ENCODE data around the gene HDX.
A peak's percentile ranks its signal among the peaks of the same experiment; 100 is the strongest.
"Not testable (repeated sequence)": the region's sequence is repeated elsewhere in the genome, so short reads cannot be mapped to it uniquely, and the experiment has no call there.

The HDX gene, protein sequence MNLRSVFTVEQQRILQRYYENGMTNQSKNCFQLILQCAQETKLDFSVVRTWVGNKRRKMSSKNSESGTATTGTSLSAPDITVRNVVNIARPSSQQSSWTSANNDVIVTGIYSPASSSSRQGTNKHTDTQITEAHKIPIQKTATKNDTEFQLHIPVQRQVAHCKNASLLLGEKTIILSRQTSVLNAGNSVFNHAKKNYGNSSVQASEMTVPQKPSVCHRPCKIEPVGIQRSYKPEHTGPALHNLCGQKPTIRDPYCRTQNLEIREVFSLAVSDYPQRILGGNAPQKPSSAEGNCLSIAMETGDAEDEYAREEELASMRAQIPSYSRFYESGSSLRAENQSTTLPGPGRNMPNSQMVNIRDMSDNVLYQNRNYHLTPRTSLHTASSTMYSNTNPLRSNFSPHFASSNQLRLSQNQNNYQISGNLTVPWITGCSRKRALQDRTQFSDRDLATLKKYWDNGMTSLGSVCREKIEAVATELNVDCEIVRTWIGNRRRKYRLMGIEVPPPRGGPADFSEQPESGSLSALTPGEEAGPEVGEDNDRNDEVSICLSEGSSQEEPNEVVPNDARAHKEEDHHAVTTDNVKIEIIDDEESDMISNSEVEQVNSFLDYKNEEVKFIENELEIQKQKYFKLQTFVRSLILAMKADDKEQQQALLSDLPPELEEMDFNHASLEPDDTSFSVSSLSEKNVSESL

DNA sequence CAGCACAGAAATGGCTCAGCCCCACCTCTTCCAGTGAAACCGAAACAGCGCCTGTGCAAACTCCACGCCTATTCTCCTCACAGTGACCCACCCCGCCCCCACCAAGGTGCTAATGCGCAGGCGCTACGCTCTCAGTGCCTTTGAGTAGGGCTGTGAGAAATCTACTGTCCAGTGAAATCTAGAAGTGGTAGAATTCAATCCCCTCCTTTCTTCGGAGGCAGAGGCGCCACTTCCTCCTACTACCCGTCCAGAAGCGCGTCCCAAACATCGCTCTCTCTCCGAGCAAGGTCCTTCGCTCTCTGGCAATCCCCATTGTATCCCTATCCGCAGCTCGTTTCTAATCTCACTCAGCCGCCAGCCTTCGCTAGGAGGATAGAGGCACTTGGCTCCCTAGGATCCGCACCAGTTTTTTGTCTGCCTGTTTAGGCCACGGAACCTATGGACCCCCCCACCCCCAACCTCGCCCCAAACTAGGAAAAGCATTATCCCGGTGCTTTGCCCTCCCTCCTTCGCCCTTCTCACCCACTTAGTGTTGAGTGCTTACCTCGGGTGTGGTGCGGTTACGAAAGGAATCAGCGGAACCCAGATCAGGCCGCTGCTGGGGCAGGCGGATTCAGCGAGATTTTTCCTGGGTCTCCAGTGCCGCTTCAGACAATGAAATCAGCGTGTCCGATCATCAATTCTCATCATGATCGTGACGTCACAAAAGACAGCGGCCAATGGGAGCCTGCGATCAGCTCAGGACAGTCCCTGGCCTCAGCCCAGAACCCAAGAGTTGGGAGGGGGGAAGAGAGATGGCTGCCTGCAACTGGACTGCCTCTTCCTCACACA, at the start of gene HDX:
Gene HDX, minus strand, starts transcription at position 656 of the 831 bp plus-strand sequence. CDS start 27,056 bp downstream, outside the sequence.
- DNase-seq (ENCODE audit: low spot score) = peak; percentile 58

DNA sequence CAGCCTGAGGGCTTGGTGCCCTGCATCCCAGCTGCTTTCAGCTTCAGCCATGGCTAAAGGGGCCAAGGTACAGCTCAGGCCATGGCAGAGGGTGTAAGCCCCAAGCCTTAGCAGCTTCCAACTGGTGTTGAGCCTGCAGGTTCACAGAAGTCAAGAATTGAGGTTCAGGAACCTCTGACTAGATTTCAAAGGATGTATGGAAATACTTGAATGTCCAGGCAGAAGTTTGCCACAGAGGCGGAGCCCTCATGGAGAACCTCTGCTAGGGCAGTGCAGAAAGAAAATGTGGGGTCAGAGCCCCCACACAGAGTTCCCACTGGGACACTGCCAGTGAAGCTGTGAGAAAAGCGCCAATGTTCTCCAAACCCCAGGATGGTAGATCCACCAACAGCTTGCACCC, 39.1 kb upstream of the HDX start:
- DNase-seq (ENCODE audit: low spot score) = not testable (repeated sequence)

DNA sequence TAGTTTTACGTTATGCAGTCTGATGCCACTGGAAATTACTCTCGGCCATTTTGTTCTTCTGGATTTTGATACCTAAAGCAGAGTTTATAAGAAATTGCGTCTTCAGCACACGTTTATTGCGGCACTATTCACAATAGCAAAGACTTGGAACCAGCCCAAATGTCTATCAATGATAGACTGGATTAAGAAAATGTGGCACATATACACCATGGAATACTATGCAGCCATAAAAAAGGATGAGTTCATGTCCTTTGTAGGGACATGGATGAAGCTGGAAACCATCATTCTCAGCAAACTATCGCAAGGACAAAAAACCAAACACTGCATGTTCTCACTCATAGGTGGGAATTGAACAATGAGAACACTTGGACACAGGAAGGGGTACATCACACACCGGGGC, 35.4 kb upstream of the HDX start:
- not testable (repeated sequence) for DNase-seq (ENCODE audit: low spot score)

DNA sequence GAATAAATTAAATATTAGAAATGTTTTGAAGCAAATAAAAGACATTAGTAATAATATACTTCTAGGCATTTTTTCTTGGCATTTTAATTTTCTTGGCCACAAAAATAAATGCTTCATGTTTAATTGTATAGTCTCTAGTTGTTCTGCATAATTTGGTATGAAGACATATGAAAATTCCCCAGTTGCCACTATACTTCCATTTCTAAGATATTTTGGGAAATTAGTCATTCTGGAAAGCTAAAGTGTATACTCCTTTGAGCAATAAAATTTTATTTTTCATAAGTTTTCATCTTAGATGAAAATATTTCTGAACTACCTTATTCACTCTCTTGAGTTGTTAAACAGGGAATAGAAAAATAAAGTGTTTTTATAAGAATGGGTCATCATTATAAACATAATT, 13.8 kb downstream of the HDX start:
- no peak for DNase-seq (ENCODE audit: low spot score)

DNA sequence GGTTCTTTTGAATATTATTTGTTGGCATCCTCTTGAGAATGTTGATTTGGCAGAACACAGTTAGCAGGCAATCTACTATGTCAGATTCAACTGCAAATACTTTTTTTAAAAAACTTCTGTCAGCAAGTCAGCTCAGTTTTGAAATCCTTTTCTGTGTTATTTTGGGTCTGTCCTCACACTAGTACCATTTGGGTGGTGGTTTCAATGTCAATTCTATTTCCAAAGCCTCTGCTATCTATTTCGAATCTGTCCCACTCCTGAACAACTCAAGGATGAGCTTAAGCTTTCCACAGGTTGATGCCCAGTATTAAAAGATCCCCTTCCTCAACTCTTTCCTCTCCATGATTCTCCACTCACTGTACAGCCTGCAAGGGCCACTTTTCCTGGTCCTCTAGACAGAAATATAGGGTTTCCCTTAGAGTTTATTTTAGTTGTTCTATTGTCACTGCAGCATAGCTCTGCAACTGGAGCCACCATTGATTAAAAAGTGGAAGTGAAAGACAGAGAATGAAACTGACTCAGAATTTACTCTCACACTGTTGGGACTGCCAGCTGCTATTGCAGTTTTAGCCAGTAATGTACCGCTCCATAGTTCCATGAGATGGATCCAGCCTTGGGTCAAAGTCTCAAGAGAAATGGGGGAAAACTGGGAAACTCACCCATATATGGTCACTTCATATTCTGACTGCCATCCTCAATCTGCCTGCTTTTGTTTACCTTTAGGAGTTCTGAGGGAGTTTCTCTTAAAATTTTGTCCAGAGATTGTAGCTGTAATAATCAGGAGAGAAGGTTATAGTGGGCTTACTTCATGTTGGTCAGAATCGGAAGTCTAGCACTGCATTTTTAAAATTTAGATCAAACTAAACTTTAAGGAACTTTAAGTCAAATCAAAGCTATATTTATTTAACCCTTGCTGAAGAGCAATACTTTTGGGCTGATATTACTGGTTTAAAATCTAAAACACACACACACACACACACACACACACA, 14.6 kb downstream of the HDX start:
- no peak for DNase-seq (ENCODE audit: low spot score)

DNA sequence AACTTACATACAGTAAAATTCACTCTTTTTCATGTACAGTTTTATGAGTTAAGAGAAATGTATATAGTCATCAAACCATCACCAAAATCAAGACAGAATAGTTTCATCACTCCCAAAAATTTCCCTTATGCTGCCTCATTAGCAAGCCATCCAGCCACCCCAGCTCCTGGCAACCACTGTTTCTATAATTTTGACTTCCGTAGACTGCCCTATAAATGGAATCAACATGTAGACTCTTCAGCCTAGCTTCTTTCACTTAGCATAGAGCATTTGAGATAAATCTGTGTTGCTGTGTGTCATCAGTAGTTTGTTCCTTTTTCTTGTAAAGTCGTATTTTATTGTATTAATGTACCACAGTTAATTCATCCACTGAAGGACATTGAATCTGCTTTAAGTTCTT, 23.2 kb downstream of the HDX start:
- no peak for DNase-seq (ENCODE audit: low spot score)

DNA sequence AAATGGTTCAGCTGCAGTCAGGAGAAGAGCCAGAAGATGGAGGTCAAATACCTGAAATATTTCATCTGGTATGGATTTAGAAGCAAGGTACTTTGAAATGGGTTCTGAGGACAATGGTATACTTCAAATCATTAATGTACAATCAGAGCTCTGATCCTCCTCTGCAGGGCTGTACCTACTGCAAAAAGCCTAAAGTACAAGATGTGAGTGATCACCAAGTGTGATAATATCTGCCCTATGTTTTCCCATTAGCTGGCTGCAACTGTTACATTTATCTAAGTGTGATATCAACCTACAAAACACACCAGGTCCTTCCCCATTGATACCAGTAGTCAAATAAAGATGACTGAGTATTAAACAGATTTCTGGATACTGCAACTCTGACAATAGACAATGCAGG, 25.1 kb downstream of the HDX start:
- no peak for DNase-seq (ENCODE audit: low spot score)

DNA sequence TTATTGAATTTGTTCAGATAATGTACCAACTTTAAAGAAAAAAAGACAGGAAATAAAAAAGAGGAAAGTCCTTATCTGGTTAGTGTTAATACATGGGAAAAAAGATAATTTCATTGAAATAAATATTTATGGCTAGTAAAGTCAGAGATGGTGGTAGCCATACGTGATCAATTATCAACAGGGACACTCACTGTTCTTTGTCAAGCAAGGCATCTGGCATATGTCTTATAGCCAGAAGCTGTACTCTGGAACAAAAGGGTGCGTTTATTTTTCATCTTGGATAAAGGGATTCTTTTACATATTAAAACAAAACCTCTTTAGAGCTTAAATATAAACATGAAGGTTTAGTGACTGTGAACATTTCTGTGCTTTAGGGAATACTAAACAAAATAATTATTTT, 26.7 kb downstream of the HDX start:
- no peak for DNase-seq (ENCODE audit: low spot score)

DNA sequence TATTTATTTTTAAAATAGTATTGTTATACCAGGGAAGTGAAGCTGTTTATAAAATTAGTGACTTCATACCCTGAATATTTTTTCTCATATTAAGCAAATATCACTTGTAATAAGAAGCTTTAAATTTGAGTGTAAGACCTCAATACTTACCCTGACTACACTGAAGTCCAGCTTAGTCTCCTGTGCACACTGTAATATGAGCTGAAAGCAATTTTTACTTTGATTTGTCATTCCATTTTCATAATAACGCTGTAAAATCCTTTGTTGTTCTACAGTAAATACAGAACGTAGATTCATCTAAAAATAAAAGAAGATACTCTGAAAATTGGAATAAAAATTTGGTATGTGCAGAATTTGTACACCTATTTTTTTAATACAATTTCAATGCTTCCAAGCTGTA, 27.2 kb downstream of the HDX start:
- no peak for DNase-seq (ENCODE audit: low spot score)

DNA sequence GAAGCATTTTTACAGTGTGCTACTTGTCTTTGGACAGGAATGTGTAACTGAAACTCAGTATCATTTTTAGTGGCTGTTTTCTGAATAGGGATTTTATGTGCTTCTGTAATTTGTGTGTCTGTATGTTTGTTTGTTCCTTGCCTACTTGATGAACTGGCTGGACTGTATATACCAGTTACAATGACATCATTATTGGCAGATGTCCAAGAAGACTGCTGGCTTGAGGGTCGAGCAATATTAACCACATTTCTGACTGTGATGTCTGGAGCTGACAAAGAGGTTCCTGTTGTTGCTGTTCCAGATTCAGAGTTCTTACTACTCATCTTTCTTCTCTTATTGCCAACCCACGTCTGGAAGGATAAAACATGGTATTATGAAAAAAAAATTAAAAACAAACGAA, 33.0 kb downstream of the HDX start:
- peak; percentile 6 for DNase-seq (ENCODE audit: low spot score)

DNA sequence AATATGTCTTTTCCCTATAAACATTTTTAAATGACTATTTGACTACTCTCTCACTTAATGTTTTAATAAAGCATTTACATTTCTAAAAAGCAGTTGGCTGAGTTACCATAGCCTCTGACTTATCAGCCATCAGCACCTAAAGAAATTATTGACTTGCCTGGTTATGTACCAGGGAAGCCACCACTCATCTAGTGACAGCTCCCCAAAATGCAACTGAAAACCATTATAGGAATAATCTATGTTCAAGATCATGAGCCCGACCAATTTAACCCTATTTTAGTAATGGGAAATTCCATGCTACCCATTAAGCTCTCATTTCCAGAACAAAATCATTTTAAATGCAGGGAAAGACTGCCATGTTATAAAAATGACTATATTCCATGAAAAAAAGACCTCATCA, 34.4 kb downstream of the HDX start:
- DNase-seq (ENCODE audit: low spot score) = no peak

DNA sequence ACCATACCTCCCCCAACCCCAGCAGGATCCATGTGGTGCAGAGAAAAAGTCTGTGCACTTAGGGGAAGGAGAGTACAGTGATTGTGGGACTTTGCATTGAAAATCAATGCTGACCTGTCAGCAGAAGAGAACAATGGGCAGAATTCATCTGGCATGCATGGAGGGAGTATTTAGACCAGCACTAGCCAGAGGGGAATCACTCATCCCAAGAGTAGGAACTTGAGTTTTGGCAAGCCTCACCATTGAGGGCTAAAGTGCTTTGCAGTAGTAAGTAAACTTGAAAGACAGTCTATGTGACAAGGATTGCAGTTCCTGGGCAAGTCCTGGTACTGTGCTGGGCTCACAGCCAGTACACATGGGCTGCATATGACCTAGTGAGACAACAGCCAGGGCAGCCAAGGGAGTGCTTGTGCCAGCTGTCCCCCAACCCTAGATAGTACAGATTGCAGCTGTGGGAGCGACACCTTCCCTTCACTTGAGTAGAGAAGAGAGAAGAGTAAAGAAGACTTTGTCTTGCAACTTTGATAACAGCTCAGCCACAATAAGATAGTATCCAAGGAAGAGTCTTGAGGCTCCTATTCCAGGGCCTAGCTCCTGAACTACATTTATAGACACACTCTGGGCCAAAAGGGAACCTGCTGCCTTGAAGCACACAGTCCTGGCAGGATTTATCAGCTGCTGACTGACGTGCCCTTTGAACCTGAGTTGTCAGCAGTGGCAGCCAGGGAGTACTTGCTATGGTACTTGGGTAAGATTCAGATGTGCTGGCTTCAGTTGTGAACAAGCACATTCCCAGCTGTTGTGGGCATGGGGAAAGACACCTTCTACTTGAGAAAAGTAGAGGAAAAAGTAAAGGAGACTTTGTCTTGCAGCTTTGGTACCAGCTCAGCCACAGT, 48.7 kb downstream of the HDX start:
- no peak for DNase-seq (ENCODE audit: low spot score)

DNA sequence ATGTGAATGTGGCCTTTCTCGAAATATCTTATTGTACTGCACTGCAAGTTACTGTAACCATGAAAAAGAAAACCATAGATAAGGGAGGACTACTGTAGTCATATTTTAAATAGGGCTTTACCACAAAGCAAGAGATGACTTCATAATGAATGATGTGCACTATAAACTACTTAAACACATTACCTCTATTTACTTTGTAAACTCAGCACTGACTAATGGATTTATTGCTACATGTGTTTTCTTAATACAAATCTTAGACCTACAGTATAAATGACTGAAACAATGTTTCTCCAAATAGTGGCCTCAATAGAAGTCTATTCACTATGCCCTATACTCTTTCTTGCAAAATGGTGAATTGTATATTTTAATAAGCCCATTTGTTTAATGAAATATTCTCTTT, 61.1 kb downstream of the HDX start:
- DNase-seq (ENCODE audit: low spot score) = no peak

DNA sequence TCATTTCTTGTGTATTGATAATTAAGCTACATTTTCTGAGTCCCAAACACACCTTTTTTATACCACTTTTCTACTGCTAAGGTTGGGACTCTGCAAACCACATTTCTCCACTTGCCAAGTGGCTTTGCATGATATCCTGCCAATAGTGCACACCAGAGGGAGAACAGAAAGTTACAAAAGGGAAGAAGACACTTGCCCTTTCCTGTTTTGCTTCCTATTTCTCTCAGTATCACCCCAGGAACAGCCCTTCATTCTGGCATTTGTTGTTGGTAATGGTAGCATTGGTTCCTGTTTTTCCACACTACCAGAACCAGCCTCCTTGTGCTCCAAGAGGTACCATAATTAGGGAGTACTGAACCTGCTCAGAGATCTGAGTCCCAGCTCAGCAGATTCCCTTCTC, 87.1 kb downstream of the HDX start:
- no peak for DNase-seq (ENCODE audit: low spot score)

DNA sequence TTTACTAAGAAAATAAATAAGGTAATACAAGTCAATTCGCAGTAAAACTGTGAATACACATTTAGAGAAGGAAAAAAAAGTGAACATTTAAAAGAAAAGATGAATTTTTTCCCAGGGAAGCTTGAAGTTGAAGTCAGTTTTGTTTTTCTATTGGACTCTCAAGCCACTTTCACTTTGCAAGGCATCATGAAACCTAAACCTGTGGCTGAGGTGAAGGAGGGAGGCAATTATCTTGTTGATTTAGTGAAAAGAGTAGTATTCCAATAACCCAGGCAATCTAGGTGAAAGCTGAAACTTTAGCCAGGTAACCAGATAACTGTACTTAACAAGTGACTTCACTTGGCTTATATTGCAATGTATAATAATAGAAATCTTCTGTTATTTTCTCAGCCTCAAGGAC, 138.6 kb downstream of the HDX start:
- no peak for DNase-seq (ENCODE audit: low spot score)

DNA sequence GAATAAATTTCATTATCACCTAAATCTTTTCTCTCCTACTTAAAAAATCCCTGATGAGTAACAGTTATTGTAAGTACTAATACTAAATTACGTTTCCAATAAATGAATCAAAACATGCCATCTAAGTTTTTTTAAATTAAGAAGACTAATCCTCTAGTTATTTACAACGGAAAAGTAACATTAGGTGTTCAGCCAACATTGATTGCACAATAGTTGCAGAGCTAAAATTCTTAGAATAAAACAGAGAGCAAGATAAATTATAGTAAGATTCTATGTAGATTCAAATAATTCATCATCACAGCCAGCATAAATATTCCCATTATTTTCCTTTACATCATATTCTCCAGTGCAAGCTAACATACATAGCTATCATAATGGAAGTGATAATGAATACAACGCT, 139.2 kb downstream of the HDX start:
- no peak for DNase-seq (ENCODE audit: low spot score)

DNA sequence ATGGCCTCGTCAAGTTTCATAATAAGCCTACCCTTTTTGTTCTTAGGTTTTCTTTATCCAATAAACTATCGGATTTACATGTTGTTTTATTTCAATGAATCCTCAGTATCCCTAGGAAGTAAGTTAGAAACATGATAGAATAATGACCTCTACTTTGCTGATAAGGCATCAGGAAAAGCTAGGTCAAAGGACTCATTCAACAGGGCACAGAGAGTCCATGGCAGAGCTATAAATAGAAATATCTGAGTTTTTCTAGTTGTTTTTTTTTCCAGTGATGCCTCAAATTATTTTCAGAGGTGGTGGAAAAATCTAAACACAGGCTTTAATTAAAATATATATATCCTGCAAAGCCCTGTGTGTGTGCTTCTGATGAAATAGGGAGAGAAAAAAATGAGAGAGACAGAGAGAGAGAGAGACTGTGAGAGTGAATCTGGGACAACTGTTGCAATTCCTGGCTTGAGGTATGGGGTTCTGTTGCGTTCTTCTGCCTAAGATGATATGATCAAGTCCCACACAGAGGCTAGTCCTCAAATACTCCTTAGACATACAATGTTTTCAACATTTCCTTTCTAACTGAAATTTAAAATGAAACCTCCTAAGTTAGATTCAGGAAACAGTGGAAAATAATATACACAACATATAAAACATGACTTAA, 139.9 kb downstream of the HDX start:
- DNase-seq (ENCODE audit: low spot score) = no peak

DNA sequence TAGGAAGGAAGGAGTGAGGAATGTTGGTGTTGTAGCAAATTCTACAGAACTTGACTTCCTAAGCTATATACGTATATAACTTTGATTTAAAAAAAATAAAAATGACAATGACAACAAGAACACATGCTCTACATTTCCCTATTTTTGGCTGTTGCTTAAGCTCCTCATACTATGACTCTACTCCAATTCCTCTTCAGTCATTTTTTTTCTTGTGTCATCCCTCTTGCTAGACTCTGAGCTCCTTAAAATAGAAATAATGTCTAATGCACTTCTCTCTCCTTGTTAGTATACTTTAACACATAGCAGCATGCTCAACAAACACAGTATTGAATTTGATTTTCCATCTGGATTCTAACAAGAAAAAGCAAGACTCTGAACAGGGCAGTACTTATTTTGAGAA, 144.0 kb downstream of the HDX start:
- DNase-seq (ENCODE audit: low spot score) = no peak

DNA sequence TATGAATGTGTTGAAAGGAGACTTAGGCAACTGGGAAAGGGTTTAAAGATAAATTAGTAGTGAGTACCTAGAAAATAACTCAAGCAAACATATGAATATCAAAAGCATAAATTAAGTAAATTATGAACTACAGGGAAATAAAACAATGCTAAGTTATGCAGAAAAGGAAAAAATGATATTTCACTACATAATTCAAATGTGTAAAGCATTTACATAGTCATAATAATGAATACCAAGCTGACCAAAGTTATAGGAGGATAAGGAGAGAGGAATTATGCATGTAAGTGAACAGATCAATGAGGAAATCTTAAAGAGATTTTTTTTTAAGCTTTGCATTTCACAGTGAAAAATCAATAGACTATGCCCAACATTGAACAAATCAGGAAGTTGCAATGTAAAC, 145.0 kb downstream of the HDX start:
- no peak for DNase-seq (ENCODE audit: low spot score)

DNA sequence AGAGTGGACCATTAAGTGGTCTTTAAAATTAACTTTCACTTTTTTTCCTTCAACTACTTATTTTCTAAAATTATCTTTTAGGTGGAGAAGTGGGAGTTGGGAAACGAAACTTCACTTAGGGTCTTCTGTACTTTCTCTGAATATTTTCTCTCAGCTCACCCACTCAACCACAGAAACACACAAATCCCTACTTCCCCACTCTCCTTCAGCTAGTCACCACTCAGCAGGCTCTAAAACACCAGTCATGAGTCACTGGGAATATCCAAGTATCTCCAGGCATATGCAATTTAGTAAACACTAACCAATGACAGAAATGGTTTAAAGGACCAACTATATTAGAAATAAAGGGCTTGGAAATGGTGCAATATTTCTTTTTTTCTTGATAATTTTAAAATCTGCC, 161.3 kb downstream of the HDX start:
- DNase-seq (ENCODE audit: low spot score) = no peak
